ENCODE measurements around the gene PTAFR.
"Not testable (repeated sequence)": the region's sequence is repeated elsewhere in the genome, so short reads cannot be mapped to it uniquely, and the experiment has no call there.

The PTAFR gene

GRCh38 chr1:28143496-28144202 lies 32.8 kb downstream of the PTAFR start:
- no peak for DNase-seq

GRCh38 chr1:28141685-28142084 lies 34.8 kb downstream of the PTAFR start:
- no peak for DNase-seq

GRCh38 chr1:28139866-28140265 lies 36.6 kb downstream of the PTAFR start:
- DNase-seq, result not testable (repeated sequence)

GRCh38 chr1:28139025-28139712 lies 37.3 kb downstream of the PTAFR start:
- DNase-seq, result no peak

- no peak for DNase-seq
Measured at GRCh38 chr1:28136922-28137613, 39.4 kb downstream of the PTAFR start.

- no peak for DNase-seq
Measured at GRCh38 chr1:28136169-28136921, 40.1 kb downstream of the PTAFR start.

GRCh38 chr1:28135371-28136168 lies 40.9 kb downstream of the PTAFR start:
- DNase-seq, result no peak

- DNase-seq, result no peak
Measured at GRCh38 chr1:28134651-28135207, 41.8 kb downstream of the PTAFR start.

- DNase-seq, result no peak
Measured at GRCh38 chr1:28132171-28133167, 44.0 kb downstream of the PTAFR start.

- DNase-seq, result no peak
Measured at GRCh38 chr1:28130901-28131300, 45.6 kb downstream of the PTAFR start.

- DNase-seq, result no peak
Measured at GRCh38 chr1:28129150-28129549, 47.3 kb downstream of the PTAFR start.

GRCh38 chr1:28127617-28128257 lies 48.8 kb downstream of the PTAFR start:
- DNase-seq, result no peak

GRCh38 chr1:28126783-28127490 lies 49.6 kb downstream of the PTAFR start:
- no peak for DNase-seq

- no peak for DNase-seq
Measured at GRCh38 chr1:28126212-28126611, 50.3 kb downstream of the PTAFR start.

- no peak for DNase-seq
Measured at GRCh38 chr1:28123461-28123961, 53.0 kb downstream of the PTAFR start.

- DNase-seq, result no peak
Measured at GRCh38 chr1:28122183-28122582, 54.3 kb downstream of the PTAFR start.

GRCh38 chr1:28119556-28119955 lies 56.9 kb downstream of the PTAFR start:
- no peak for DNase-seq

- no peak for DNase-seq
Measured at GRCh38 chr1:28118640-28119307, 57.7 kb downstream of the PTAFR start.

- DNase-seq, result peak; percentile 66
Measured at GRCh38 chr1:28115267-28115666, 61.2 kb downstream of the PTAFR start.

All from activated CD8-positive, alpha-beta memory T cell treated with anti-CD3 and anti-CD28 coated beads for 24 hours (primary cell).